ENCODE results near the gene LYRM7. TPM values are rescaled to one million over a fixed set of nuclear protein-coding genes. Genes with fewer than 3 reads are reported as not detected.

Gene LYRM7
- polyA plus RNA-seq, 6 donors from 2014 or later = 5.8 to 11.4 (median 9.6) TPM

DNA sequence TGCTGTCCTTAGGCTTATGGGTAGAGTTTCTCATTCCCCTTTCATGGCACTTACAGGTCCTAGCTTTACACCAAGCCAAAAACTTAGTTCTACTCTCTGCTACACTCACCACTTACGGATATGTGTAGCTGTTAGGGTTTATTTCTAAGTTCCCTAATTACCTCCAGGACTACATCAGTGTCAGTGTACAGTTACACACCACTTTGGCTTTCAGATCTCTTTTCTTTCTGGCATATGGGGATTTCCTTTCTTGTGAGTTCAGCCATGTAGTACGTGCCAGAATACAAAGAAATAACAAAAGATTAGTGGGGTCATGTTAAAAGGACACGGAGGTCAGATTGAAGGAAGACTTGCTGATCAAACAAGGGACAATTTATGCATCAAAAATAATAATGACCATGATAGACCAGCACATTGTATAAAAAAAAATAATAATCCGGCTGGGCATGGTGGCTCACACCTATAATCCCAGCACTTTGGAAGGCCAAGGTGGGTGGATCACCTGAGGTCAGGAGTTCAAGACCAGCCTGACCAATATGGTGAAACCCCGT lies 41.8 kb downstream of the LYRM7 start:
- Mint-ChIP-seq H3K4me1 (peaks cover 51 to 73% (median 64%) of the 10 kb centered on the region in 3 donors), H3K27ac (peak overlapping the region; percentile 96 to 99 (median 98))
- peak; percentile 76 for DNase-seq

DNA sequence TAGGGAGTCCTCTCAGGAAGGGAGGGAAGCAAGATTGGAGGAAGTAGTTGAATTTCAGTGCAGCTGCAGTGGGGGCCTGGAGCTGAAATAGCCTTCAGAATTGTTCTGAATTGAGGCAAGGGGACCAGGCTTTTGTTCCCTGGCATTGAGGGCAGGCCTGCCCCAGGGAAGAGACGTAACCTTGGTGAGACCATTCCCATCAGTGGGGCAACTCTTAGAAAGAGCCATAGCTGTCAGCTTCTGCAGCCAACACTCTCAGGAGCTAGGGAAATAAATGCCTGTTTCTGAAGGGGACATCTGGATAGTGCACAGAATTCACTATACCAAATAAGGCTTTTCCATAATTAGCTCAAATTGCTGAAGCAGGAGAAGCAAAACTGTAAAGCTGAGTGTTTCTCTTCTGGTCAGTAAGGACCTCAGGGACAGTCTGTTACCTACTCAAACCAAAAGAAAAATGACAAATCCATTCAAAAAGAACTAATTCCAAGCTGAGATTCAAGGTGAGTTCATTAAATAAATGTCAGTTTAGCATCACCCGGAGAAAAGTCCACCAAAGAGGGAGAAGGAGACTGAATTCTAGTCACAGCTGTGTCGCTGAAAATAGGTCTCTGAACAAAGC lies 44.0 kb downstream of the LYRM7 start:
- H3K36me3 Mint-ChIP-seq = peaks cover 8 to 10% of the 10 kb centered on the region in 2 donors
- H3K9me3 Mint-ChIP-seq = no peaks in the 10 kb centered on the region
- H3K4me3 Mint-ChIP-seq = peak overlapping the region; percentile 3 to 77 (median 52)
- ATAC-seq (ENCODE audit: low read depth in 2 of 2) = no peak
- DNase-seq = no peak
- peak overlapping the region in 5 of 6 donors; percentile 26 to 73 (median 60) for H3K27ac Mint-ChIP-seq
- peaks cover 48 to 75% (median 73%) of the 10 kb centered on the region in 3 donors for H3K4me1 Mint-ChIP-seq
- no peaks in the 10 kb centered on the region for H3K27me3 Mint-ChIP-seq

More for the DNA sequence above, 41.8 kb downstream of the LYRM7 start:
- Mint-ChIP-seq H3K4me3 (peak overlapping the region; percentile 79 to 94 (median 90)), H3K36me3 (peaks cover 6 to 8% of the 10 kb centered on the region in 2 donors), H3K9me3 (no peaks in the 10 kb centered on the region), H3K27me3 (no peaks in the 10 kb centered on the region)
- peak; percentile 46 to 57 for ATAC-seq (ENCODE audit: low read depth in 2 of 2)

DNA sequence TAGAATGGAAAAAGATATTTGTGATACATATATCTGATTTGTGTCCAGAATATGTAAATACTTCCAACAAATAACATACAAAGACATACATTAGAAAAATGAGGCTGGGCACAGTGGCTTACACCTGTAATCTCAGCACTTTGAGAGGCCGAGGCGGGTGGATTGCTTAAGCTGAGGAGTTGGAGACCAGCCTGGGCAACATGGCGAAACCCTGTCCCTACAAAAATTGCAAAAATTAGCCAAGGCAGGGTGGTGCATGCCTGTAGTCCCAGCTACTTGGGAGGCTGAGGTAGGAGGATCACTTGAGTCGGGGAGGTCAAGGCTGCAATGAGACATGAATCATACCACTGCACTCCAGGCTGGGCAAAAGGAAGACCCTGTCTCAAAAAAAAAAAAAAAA lies 47.0 kb downstream of the LYRM7 start:
- Mint-ChIP-seq H3K27ac (peak overlapping the region in 4 of 6 donors; percentile 17 to 76 (median 61)), H3K4me3 (peak overlapping the region in 4 of 8 donors; percentile 9 to 53 (median 26)), H3K27me3 (no peaks in the 10 kb centered on the region), H3K36me3 (peaks cover 4 to 7% of the 10 kb centered on the region in 2 donors), H3K4me1 (peaks cover 32 to 69% (median 67%) of the 10 kb centered on the region in 3 donors), H3K9me3 (no peaks in the 10 kb centered on the region)
- ATAC-seq (ENCODE audit: low read depth in 2 of 2) = no peak
- DNase-seq = no peak

DNA sequence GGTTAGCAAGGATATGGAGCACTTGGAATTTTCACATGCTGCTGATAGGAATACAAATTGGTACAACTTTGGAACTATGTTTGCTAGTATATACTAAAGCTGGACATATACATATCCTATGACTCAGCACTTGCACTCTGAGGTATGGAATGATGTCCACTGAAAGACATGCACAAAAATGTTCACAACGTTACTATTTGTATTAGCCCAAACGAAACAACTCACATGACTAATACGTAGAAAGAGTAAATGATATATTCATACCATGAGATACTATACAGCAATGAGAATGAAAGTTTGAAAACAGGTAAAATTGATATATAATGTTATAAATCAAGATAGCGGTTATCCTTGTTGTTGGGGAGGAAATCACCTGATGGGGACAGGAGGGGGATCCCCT lies 47.6 kb downstream of the LYRM7 start:
- no peak for ATAC-seq (ENCODE audit: low read depth in 2 of 2)
- Mint-ChIP-seq H3K36me3 (peaks cover 4 to 6% of the 10 kb centered on the region in 2 donors), H3K27ac (peak overlapping the region in 2 of 6 donors; percentile 22 to 74), H3K27me3 (no peaks in the 10 kb centered on the region), H3K4me1 (peaks cover 32 to 69% (median 65%) of the 10 kb centered on the region in 3 donors), H3K4me3 (no peak overlapping the region), H3K9me3 (no peaks in the 10 kb centered on the region)
- no peak for DNase-seq

DNA sequence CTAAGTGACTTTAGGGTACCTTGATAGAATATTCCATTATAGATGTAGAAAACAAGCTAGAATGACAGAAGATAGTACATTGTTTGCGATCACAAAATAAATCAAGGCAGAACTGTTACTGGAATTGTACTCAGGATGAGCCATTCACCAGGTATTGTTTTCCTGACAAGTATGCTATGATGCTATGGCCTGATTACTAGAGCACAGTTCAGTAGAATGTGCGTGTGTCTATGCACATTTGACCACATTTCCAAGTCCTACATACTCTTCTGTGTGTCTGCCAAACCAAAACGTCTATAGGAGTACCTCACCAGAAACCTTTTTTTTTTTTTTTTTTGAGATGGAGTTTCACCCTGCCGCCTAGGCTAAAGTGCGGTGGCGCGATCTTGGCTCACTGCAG lies 49.8 kb downstream of the LYRM7 start:
- DNase-seq = no peak
- Mint-ChIP-seq H3K27me3 (no peaks in the 10 kb centered on the region), H3K36me3 (peaks cover 4 to 6% of the 10 kb centered on the region in 2 donors), H3K4me3 (no peak overlapping the region), H3K27ac (peak overlapping the region in 4 of 6 donors; percentile 4 to 90 (median 68)), H3K9me3 (no peaks in the 10 kb centered on the region), H3K4me1 (peaks cover 16 to 48% (median 48%) of the 10 kb centered on the region in 3 donors)
- no peak for ATAC-seq (ENCODE audit: low read depth in 2 of 2)

DNA sequence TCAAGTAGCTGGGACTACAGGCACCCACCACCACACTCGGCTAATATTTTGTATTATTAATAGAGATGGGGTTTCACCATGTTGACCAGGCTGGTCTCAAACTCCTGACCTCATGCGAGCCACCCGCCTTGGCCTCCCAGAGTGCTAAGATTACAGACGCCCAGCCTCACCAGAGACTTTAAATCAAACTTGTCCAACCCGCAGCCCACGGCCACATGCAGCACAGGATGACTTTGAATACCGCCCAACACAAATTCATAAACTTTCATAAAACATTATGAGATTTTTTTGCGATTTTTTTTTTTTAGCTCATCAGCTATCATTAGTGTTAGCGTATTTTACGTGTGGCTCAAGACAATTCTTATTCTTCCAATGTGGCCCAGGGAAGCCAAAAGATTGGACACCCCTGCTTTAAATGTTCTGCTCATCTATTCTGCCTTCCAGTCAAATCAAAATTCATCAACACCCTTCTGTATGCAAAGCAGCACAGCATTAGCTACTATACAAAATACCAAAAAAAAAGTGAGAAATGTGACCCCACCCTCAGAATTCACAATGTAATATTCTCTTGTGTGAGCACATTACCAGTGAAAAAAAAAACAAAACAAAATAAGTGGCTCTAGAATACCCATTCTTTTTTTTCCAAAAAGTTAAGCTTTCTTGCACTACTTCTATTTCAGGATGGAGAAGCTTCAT lies 50.4 kb downstream of the LYRM7 start:
- no peak for DNase-seq
- Mint-ChIP-seq H3K36me3 (peaks cover 4 to 6% of the 10 kb centered on the region in 2 donors), H3K4me1 (peaks cover 16 to 47% (median 45%) of the 10 kb centered on the region in 3 donors), H3K9me3 (no peaks in the 10 kb centered on the region), H3K4me3 (peak overlapping the region in 2 of 8 donors; percentile 1 to 7), H3K27ac (peak overlapping the region in 5 of 6 donors; percentile 8 to 90 (median 75)), H3K27me3 (no peaks in the 10 kb centered on the region)
- ATAC-seq (ENCODE audit: low read depth in 2 of 2) = no peak

DNA sequence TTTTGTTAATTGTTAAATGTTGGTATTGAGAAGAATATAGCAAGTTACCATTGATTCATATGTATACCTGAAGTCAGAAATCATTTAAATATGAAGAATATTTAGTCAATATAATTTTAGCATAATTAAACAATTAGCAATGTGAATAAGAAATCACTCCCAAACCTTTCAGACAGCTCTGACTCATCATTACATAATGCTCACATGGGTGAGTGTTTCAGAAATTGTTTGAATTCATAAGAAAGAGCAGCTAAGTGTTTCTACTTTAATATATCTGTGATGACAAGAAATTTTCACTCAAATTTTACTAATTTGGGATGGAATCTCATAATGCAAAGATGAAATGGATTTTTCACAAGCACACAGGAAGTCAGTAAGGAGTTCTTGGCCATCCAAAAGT lies 51.1 kb downstream of the LYRM7 start:
- ATAC-seq (ENCODE audit: low read depth in 2 of 2) = no peak
- Mint-ChIP-seq H3K36me3 (peaks cover 4 to 6% of the 10 kb centered on the region in 2 donors), H3K27me3 (no peaks in the 10 kb centered on the region), H3K4me1 (peaks cover 16 to 40% (median 38%) of the 10 kb centered on the region in 3 donors), H3K27ac (peak overlapping the region in 5 of 6 donors; percentile 8 to 90 (median 58)), H3K9me3 (no peaks in the 10 kb centered on the region), H3K4me3 (no peak overlapping the region)
- DNase-seq = no peak

DNA sequence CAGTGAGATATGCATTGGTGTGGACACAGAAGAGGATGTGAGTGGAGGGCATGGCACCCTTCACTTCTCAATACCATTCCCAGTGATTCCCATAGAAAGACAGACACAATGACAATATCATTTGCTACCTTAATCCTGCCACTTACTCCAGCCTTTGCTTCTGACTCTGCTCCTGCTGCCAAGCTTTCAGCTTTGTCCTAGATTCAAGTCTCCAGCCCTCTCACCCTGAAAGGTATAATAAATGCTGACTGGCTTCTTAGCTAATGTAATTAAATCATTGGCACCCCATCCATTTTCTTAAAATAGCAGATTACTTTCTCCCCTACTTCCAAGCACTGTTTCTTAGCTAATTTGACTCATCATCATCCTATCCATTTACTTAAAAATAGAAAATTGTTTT lies 52.0 kb downstream of the LYRM7 start:
- Mint-ChIP-seq H3K27ac (peak overlapping the region in 2 of 6 donors; percentile 15 to 28), H3K4me3 (peak overlapping the region in 2 of 8 donors; percentile 16 to 32), H3K27me3 (no peaks in the 10 kb centered on the region), H3K9me3 (no peaks in the 10 kb centered on the region), H3K36me3 (peaks cover 3 to 6% of the 10 kb centered on the region in 2 donors), H3K4me1 (peaks cover 11 to 33% (median 32%) of the 10 kb centered on the region in 3 donors)
- ATAC-seq (ENCODE audit: low read depth in 2 of 2) (no peak), DNase-seq (no peak)

DNA sequence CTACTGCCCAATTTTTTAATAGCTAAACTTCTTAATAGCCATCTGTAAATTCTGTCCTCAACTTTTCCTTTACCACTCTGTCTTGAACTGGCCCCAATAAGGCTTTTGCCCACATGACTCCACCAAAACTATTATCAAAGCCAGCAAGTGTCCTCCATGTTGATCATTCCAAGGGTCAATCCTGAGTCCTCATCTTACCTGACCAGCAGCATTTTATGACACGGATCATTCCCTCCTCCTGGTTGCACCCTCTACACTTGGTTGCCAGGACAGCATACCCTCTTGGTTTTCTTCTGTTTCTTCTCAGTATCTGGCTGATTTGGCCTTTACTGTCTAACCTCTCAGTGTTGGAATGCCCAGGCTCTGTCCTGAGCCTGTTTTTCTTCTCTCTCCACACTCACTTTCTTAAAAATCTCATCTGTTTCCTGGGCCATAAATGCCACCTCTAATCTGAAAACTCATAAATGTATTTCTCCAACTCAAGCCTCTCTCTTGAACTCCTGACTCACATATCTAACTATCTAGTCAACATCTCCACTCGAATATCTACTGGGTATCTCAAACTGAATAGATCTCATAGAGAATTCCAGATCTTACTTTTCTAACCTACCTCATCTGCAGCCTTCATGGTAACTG lies 53.1 kb downstream of the LYRM7 start:
- ATAC-seq (ENCODE audit: low read depth in 2 of 2) = no peak

DNA sequence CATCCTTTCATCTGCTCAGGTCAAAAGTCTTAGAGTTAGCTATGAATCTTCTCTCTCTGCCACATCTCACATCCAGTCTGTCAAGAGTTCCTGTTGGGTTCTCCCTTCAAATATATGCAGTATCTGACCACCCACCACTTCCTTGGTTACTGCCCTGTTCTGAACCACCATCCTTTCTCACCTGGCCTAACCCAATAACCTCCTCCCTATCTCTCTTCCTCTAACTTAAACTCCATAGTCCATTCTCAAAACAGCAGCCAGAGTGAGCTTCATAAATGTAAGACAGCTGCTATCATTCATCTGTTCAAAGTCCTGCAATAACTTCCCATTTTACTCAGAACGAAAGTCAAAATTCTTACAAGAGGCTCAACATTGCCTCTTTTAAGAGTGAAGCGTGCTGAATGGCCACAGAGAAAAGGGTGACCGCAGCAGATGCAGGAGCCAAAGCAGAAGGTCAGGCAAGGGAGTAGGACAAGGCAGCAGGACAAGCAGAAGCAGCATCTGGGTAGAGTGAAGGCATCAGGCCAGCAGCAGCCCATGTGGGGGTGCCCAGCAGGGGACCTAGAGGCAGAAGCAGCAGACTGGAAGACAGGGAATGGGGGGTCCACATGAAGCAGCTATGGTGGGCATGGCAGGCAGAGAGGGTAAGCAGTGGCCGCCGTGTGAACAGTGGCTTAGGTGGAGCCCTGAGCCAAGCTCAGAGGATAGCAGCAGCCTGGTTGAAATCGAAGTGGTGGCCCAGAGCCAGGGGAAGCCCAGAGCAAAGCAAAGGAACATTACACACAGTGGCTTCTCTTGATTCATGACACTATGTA lies 53.9 kb downstream of the LYRM7 start:
- no peaks in the 10 kb centered on the region for H3K27me3 Mint-ChIP-seq
- peaks cover 0 to 6% of the 10 kb centered on the region in 2 donors for H3K36me3 Mint-ChIP-seq
- DNase-seq = peak; percentile 49
- H3K4me1 Mint-ChIP-seq = peaks cover 12 to 34% (median 34%) of the 10 kb centered on the region in 3 donors
- no peak overlapping the region for H3K27ac Mint-ChIP-seq
- ATAC-seq (ENCODE audit: low read depth in 2 of 2) = peak; percentile 78 to 83
- no peak overlapping the region for H3K4me3 Mint-ChIP-seq
- no peaks in the 10 kb centered on the region for H3K9me3 Mint-ChIP-seq

More for the DNA sequence above, 53.1 kb downstream of the LYRM7 start:
- H3K27ac Mint-ChIP-seq = no peak overlapping the region
- H3K27me3 Mint-ChIP-seq = no peaks in the 10 kb centered on the region
- peaks cover 10 to 33% (median 31%) of the 10 kb centered on the region in 3 donors for H3K4me1 Mint-ChIP-seq
- H3K4me3 Mint-ChIP-seq = no peak overlapping the region
- H3K9me3 Mint-ChIP-seq = no peaks in the 10 kb centered on the region
- DNase-seq = no peak
- H3K36me3 Mint-ChIP-seq = peaks cover 0 to 6% of the 10 kb centered on the region in 2 donors

DNA sequence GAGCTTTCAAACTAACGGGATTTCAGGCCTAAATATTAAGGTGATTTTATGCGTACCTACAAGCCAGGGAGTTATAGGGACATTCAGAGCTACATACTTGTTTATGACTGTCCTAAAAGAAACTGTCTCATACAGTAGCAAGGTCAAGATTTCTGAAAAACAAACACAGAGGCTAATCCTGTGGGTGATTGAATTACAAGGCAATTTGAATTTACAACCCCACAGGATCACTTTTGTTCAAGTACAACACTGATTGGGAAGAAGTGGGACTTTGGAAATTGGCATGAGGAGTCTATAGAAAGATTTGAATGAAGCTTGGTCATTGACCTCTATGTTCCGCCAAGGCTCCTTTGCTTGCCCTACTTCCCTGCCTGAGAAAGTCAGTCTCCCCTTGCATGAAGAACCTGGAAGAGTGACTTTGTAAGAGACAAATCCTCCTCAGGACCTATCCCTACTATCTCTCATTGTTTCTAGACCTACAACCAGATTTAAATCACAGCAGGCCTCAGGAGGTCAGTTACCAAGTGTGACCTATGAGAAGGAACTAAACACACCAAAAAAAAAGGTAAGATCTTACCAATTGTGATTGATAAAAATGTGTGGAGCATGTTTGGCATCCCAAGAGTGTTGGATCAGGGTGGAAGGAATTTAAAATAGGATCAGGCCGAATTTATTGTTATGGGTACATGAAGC lies 54.7 kb downstream of the LYRM7 start:
- H3K9me3 Mint-ChIP-seq = no peaks in the 10 kb centered on the region
- DNase-seq (no peak), ATAC-seq (ENCODE audit: low read depth in 2 of 2) (no peak)
- peaks cover 21 to 41% (median 36%) of the 10 kb centered on the region in 3 donors for H3K4me1 Mint-ChIP-seq
- H3K27ac Mint-ChIP-seq = no peak overlapping the region
- peaks cover 0 to 6% of the 10 kb centered on the region in 2 donors for H3K36me3 Mint-ChIP-seq
- no peak overlapping the region for H3K4me3 Mint-ChIP-seq
- H3K27me3 Mint-ChIP-seq = no peaks in the 10 kb centered on the region

DNA sequence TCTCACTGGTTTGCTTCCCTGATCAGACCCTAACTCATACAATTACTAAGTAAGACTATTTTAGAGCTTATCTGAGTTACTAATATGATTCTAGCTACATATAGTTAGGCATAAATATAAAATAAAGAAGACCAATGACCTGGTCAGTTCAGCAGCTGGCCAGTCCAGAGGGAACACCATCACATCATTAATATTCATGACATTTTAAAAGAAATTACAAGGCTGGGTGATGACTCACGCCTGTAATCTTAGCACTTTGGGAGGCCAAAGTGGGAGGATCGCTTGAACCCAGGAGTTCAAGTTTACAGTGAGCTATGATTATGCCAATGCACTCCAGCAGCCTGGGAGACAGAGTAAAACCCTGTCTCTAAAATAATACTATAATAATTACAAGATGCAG lies 56.2 kb downstream of the LYRM7 start:
- Mint-ChIP-seq H3K27me3 (no peaks in the 10 kb centered on the region), H3K9me3 (no peaks in the 10 kb centered on the region), H3K4me1 (peaks cover 15 to 35% (median 26%) of the 10 kb centered on the region in 3 donors), H3K4me3 (no peak overlapping the region), H3K27ac (peak overlapping the region in 1 of 6 donors; percentile 35), H3K36me3 (no peaks in the 10 kb centered on the region)
- ATAC-seq (ENCODE audit: low read depth in 2 of 2) (no peak), DNase-seq (no peak)

All from naive B cell (primary cell).